GM23248 (cell line): Measurements from ENCODE around the gene COL8A1. TPM values are rescaled to one million over a fixed set of nuclear protein-coding genes. Genes with fewer than 3 reads are reported as not detected.

Experiments
- DNase-seq: peaks from one replicate; pipeline ENCODE4 v3.0.0-alpha.2; 2015
- H2AFZ ChIP-seq: fragments of 200-600 bp; sonication (generic); 2 replicates; pipeline ENCODE4 v1.6.1; 2016; ENCODE audit warnings: antibody characterized with exemption
- H3F3A ChIP-seq: fragments of 200-600 bp; sonication (generic); 2 replicates; pipeline ENCODE4 v1.6.1; 2016; ENCODE audit warnings: mild to moderate bottlenecking, antibody characterized with exemption, mixed run types; ENCODE audit not compliant: insufficient read depth
- H3K27ac ChIP-seq: fragments of 200-600 bp; sonication (generic); 2 replicates; pipeline ENCODE4 v1.5.1; 2016; ENCODE audit warnings: mild to moderate bottlenecking
- H3K27me3 ChIP-seq: fragments of 200-600 bp; sonication (generic); replicated peaks from 2 replicates; pipeline ENCODE4 v1.6.1; 2016; ENCODE audit warnings: mild to moderate bottlenecking; ENCODE audit not compliant: insufficient read depth
- H3K36me3 ChIP-seq: fragments of 200-600 bp; sonication (generic); 2 replicates; pipeline ENCODE4 v1.6.1; 2016; ENCODE audit warnings: low read depth, mild to moderate bottlenecking
- H3K4me1 ChIP-seq: fragments of 200-600 bp; sonication (generic); 2 replicates; pipeline ENCODE4 v1.6.1; 2016; ENCODE audit warnings: mild to moderate bottlenecking; ENCODE audit not compliant: insufficient read depth
- H3K4me2 ChIP-seq: fragments of 200-600 bp; sonication (generic); one replicate; pipeline ENCODE4 v1.6.1; 2016; ENCODE audit warnings: mild to moderate bottlenecking; ENCODE audit not compliant: unreplicated experiment
- H3K4me3 ChIP-seq: fragments of 200-600 bp; sonication (generic); 2 replicates; pipeline ENCODE4 v1.5.1; 2016; ENCODE audit warnings: mild to moderate bottlenecking
- H3K79me2 ChIP-seq: fragments of 200-600 bp; sonication (generic); 2 replicates; pipeline ENCODE4 v1.6.1; 2016; ENCODE audit warnings: mild to moderate bottlenecking; ENCODE audit not compliant: insufficient read depth
- H3K9ac ChIP-seq: fragments of 200-600 bp; sonication (generic); 2 replicates; pipeline ENCODE4 v1.6.1; 2016; ENCODE audit warnings: mild to moderate bottlenecking
- H3K9me2 ChIP-seq: fragments of 200-600 bp; sonication (generic); 2 replicates; pipeline ENCODE4 v1.6.1; 2016; ENCODE audit warnings: mixed run types, mild to moderate bottlenecking, moderate library complexity; ENCODE audit not compliant: insufficient read depth
- H3K9me3 ChIP-seq: fragments of 200-600 bp; sonication (generic); one replicate; pipeline ENCODE4 v1.6.1; 2017; ENCODE audit warnings: low read depth
- H4K20me1 ChIP-seq: fragments of 200-600 bp; sonication (generic); 2 replicates; pipeline ENCODE4 v1.6.0; 2016; ENCODE audit not compliant: insufficient read depth
- EZH2 ChIP-seq: fragments of 200-600 bp; sonication (generic); IDR thresholded peaks from 2 replicates; pipeline ENCODE4 v1.6.1; 2018; ENCODE audit warnings: antibody characterized with exemption, mild to moderate bottlenecking; ENCODE audit not compliant: insufficient read depth, poor library complexity, severe bottlenecking
- EZH2phosphoT487 ChIP-seq: fragments of 200-600 bp; sonication (generic); IDR thresholded peaks from 2 replicates; pipeline ENCODE4 v1.6.1; 2018; ENCODE audit warnings: antibody characterized with exemption, moderate library complexity, mild to moderate bottlenecking, low read depth; ENCODE audit not compliant: insufficient read depth
- WGBS, 2 experiments: methylation state at CpG; one replicate each; pipeline ENCODE4 v1.1.6; 2015 to 2017; ENCODE audit warnings: low lambda C conversion rate in 2 of 2, low coverage in 1 of 2; ENCODE audit errors: missing lambda C conversion rate in 2 of 2; 5-methylcytosine and 5-hydroxymethylcytosine counted together
- in situ Hi-C: fragments of 300-500 bp; cut with MboI; formaldehyde crosslinking; loops from 2 replicates; pipeline ENCODE4 v1.15.0; 2020
- polyA plus RNA-seq: library from polyadenylated mRNA; unstranded; fragments of >200 nt; fragmentation: Nextera tagmentation; extraction: Ambion mirVana; gene quantifications from 2 replicates; pipeline ENCODE4 v1.2.1, GENCODE V29; 2016
- total RNA-seq: library from RNA; depleted of rRNA; stranded (reverse); fragments of >200 nt; shearing (Covaris generic); gene quantifications from 2 replicates; pipeline ENCODE4 v1.2.3, GENCODE V29; 2014

Gene COL8A1
- total and polyA plus RNA-seq, 2 experiments from 2014 or later = 164 to 189 TPM

DNA sequence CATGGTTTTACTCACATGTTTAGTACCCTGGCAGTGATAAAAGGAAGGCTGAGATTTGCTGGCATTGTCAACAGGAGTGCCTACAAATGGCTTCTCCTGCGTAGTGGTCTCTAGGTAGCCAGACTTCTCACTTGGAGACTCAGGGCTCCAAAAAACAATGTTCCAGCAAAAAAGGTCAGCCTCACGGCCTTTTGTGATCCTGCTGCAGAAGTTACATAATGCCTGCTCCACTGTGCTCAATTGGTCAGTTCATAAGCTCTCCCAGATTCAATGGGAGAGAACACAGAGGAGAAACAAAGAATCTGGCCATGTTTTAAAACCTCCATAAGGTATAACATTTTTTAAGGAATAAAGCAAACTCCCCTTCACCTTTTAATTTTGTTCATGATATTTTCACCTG is 103.2 kb downstream of the COL8A1 start:
- no peak overlapping the region for H2AFZ ChIP-seq
- H3K9me3 ChIP-seq = no peaks in the 10 kb centered on the region
- in situ Hi-C loops = no loop called here
- 55 to 59% methylated on average over 2 of the region's 2 CpGs for WGBS, 2 experiments
- H3F3A ChIP-seq = no peaks in the 10 kb centered on the region; the same call in 1 of the 2 replicates
- no peaks in the 10 kb centered on the region for H4K20me1 ChIP-seq
- no peak overlapping the region for H3K4me3 ChIP-seq
- no peak overlapping the region for H3K9ac ChIP-seq
- no peaks in the 10 kb centered on the region for H3K79me2 ChIP-seq
- H3K27me3 ChIP-seq = no peaks in the 10 kb centered on the region
- TF ChIP-seq EZH2phosphoT487 (no peak), EZH2 (no peak)
- 0 out of 2 replicates have a peak, but pooled peaks cover 4% of the 10 kb centered on the region for H3K36me3 ChIP-seq
- DNase-seq = no peak
- H3K4me2 ChIP-seq = no peak overlapping the region
- H3K9me2 ChIP-seq = no peaks in the 10 kb centered on the region
- no peak overlapping the region for H3K27ac ChIP-seq
- no peaks in the 10 kb centered on the region for H3K4me1 ChIP-seq

DNA sequence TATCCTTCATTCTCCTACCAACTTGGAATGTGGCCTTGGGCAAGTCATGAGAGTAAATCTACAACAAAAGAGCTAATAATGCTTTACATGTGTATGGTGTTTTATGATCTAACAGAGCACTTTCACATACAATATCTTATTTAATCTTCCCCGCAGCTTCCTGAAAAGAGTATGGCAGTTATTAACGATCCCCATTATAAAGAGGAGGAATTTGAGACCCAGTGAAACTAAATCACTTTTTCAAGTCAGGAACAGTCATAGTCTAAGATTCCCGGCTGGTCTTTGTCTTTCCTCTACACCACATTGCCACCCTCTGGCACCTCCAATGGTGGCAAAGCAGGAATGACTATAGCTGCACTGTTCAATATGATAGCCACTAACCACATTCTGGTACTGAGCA is 109.5 kb downstream of the COL8A1 start:
- Histone ChIP-seq H3K9me3 (no peaks in the 10 kb centered on the region), H2AFZ (peak overlapping the region; percentile 46), H3K9ac (no peak overlapping the region), H3K36me3 (no peaks in the 10 kb centered on the region), H4K20me1 (no peaks in the 10 kb centered on the region), H3K79me2 (no peaks in the 10 kb centered on the region), H3K4me3 (no peak overlapping the region), H3K9me2 (no peaks in the 10 kb centered on the region), H3K27me3 (no peaks in the 10 kb centered on the region), H3K4me2 (peak overlapping the region; percentile 25), H3K4me1 (peaks cover 31% of the 10 kb centered on the region), H3K27ac (no peak overlapping the region), H3F3A (peaks cover 21% of the 10 kb centered on the region)
- TF ChIP-seq EZH2 (no peak), EZH2phosphoT487 (no peak)
- in situ Hi-C loops = no loop called here
- WGBS, 2 experiments = 4 to 5% methylated on average over 3 of the region's 3 CpGs
- peak; percentile 73 for DNase-seq

DNA sequence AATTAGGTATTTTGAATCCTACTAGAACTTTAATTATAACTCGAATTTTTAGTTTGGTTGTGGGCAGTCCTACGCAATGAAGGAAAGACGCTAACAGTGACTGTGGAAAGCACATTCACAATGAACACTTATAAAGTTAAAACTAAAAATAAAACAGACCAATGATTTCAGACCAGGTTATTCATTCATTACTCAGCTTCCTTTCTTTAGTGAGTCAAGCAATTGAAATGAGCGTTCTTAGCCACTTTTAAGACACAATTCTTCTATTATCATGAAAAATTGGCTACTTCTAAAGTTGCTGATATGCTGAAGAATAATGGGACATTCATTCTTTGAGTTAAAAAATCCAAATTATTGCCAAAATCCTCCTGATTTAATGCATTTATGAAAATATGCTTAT is 113.3 kb downstream of the COL8A1 start:
- peak; percentile 87 for DNase-seq
- no peaks in the 10 kb centered on the region for H3K79me2 ChIP-seq
- peaks cover 35% of the 10 kb centered on the region for H3K4me1 ChIP-seq
- no peaks in the 10 kb centered on the region for H3K9me3 ChIP-seq
- no peaks in the 10 kb centered on the region for H3K27me3 ChIP-seq
- H3K4me2 ChIP-seq = peak overlapping the region; percentile 68
- peaks cover 24% of the 10 kb centered on the region for H3F3A ChIP-seq
- WGBS, 2 experiments = 1 to 2% methylated on average over 4 of the region's 4 CpGs
- H3K9ac ChIP-seq = peak overlapping the region; percentile 40; the same call in 1 of the 2 replicates
- no peaks in the 10 kb centered on the region for H4K20me1 ChIP-seq
- H2AFZ ChIP-seq = peak overlapping the region; percentile 42; the same call in 1 of the 2 replicates
- in situ Hi-C loops = loop anchor here (10.0 to 25.0 kb wide), 3 partner anchors 714 to 1139 kb away; no protein-coding TSS in a partner anchor
- no peaks in the 10 kb centered on the region for H3K9me2 ChIP-seq
- no peak overlapping the region; the same call in 1 of the 2 replicates for H3K4me3 ChIP-seq
- H3K27ac ChIP-seq = peak overlapping the region; percentile 71
- TF ChIP-seq EZH2phosphoT487 (no peak), EZH2 (no peak)
- no peaks in the 10 kb centered on the region for H3K36me3 ChIP-seq

DNA sequence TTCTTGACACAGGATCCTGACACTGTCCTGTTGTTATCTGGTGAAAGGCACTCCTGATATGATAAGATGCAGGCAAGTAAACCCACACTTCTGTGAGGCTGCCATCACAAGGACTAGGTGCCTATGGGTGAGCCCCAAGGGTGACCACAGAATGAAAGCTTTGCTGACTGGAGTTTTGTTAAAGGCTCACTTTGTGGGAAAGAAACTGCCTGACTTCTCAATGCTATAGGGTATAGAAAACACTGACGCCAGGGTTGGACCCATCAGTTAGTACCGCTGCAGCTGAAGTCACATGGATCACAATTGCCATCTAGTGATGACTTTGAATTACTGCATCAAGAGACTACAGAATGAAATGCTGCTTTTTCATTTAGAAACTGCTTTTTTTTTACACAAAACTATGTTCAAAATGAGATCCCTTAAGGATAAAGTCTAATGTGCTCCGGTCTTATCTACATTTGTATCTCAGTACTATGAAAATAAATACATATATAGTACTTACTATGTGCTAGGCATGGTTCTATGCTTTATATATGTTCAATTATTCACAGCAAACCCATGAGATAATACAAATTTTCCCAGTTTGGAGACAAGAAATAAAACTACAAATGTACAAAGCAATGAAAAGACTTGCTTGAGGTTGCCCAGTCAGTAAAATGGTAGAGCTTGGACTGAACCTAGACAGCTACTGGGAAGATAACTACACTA is 115.0 kb downstream of the COL8A1 start:
- Histone ChIP-seq H3K27me3 (no peaks in the 10 kb centered on the region), H2AFZ (no peak overlapping the region), H3K79me2 (no peaks in the 10 kb centered on the region), H3K36me3 (no peaks in the 10 kb centered on the region; the same call in 1 of the 2 replicates), H3K4me3 (no peak overlapping the region), H4K20me1 (no peaks in the 10 kb centered on the region), H3K4me2 (peak overlapping the region; percentile 9), H3K9ac (no peak overlapping the region), H3F3A (peaks cover 24% of the 10 kb centered on the region), H3K4me1 (peaks cover 28% of the 10 kb centered on the region), H3K27ac (no peak overlapping the region), H3K9me3 (no peaks in the 10 kb centered on the region), H3K9me2 (no peaks in the 10 kb centered on the region)
- in situ Hi-C loops = loop anchor here (10.0 to 25.0 kb wide), 3 partner anchors 716 to 1141 kb away; no protein-coding TSS in a partner anchor
- TF ChIP-seq EZH2phosphoT487 (no peak), EZH2 (no peak)
- DNase-seq = peak; percentile 86
- WGBS, 2 experiments = 8 to 12% methylated on average over 3 of the region's 3 CpGs
